Peyer's patch (tissue), 4 donors: Measurements from ENCODE around the gene ABCB7. TPM values are rescaled to one million over a fixed set of nuclear protein-coding genes. Genes with fewer than 3 reads are reported as not detected.

Experiments used
- DNase-seq, 3 donors: peaks; one replicate each; pipeline ENCODE4 v3.0.0-alpha.2; 2017 to 2019
- H3K27ac ChIP-seq, 4 donors: fragments of 200-600 bp; sonication (generic); one replicate each; pipeline ENCODE4 v1.5.1; 2016 to 2019
- H3K27me3 ChIP-seq, 2 donors: fragments of 200-600 bp; sonication (generic); one replicate each; pipeline ENCODE4 v1.5.1; 2019
- H3K36me3 ChIP-seq, 3 donors: fragments of 200-600 bp; sonication (generic); one replicate each; pipeline ENCODE4 v1.5.1; 2016 to 2019
- H3K4me1 ChIP-seq, 4 donors: fragments of 200-600 bp; sonication (generic); one replicate each; pipeline ENCODE4 v1.5.1; 2016 to 2019
- H3K4me3 ChIP-seq, 4 donors: fragments of 200-600 bp; sonication (generic); 1 replicate in 3 of 4; 2 replicates in 1 of 4; pipeline ENCODE4 v1.5.1; 2016 to 2019; ENCODE audit warnings: mild to moderate bottlenecking in 1 of 4
- H3K9me3 ChIP-seq, 4 donors: fragments of 200-600 bp; sonication (generic); one replicate each; pipeline ENCODE4 v1.5.1; 2016 to 2019; ENCODE audit warnings: mild to moderate bottlenecking in 1 of 4
- POLR2A ChIP-seq, 2 donors: fragments of 450-650 bp; IDR thresholded peaks; one replicate each; pipeline ENCODE4 v1.5.1; 2017; ENCODE audit warnings: antibody characterized with exemption in 2 of 2, mild to moderate bottlenecking in 2 of 2, moderate library complexity in 2 of 2
- total RNA-seq, 4 donors: library from RNA; depleted of rRNA; stranded (reverse); fragments of >200 nt; gene quantifications; one replicate each; pipeline ENCODE4 v1.1.0, GENCODE V29; 2016
- TF ChIP-seq, protein P1 (sequence below), 6 experiments: fragments of 450-650 bp in 4 of 6; fragments of 200-600 bp in 2 of 6; sonication (generic) in 1 of 6; IDR thresholded peaks; one replicate each; pipeline ENCODE4 v1.5.1; 2017 to 2019; ENCODE audit warnings: antibody characterized with exemption in 6 of 6, mild to moderate bottlenecking in 3 of 6, moderate library complexity in 1 of 6

Gene ABCB7
- total RNA-seq, 4 donors from 2014 or later, result 27.7 to 70.1 (median 59.0) TPM

DNA sequence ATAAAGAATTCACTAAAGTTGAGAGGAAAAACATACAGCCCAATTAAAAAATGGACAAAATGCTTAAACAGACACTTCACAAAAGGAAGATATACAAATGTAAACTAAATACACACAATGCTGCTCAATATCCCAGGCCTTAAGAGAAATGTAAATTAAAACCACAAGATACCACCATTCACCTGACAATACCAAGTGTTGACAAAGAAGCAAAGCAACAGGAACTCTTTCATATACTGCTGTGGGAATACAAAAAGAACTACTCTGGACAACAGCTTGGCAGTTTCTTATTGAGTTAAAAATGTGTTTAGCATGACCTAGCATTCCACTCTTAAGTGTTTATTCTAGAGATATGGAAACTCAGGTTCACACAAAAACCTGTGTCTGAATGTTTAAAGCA, 71.3 kb downstream of the ABCB7 start:
- Histone ChIP-seq H3K27ac (no peak overlapping the region), H3K27me3 (no peaks in the 10 kb centered on the region)

DNA sequence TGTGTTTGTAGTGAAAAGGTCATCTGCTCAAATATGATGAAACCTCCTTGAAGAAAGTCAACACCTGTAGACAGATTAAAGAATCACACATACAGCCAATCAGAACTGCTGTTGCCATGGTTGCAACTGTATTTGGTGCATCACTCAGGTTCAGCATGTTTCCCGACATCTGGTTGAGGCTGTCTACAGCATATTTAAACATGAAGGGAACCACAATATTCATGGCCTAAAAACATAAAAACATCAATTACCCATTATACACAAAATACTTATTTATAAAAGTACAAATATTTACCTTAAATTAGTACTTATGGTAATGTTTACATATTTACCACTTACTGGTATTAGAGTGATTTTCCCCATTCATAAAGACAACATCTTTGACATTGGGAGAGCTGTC, 79.7 kb downstream of the ABCB7 start:
- TF ChIP-seq, protein P1, sequence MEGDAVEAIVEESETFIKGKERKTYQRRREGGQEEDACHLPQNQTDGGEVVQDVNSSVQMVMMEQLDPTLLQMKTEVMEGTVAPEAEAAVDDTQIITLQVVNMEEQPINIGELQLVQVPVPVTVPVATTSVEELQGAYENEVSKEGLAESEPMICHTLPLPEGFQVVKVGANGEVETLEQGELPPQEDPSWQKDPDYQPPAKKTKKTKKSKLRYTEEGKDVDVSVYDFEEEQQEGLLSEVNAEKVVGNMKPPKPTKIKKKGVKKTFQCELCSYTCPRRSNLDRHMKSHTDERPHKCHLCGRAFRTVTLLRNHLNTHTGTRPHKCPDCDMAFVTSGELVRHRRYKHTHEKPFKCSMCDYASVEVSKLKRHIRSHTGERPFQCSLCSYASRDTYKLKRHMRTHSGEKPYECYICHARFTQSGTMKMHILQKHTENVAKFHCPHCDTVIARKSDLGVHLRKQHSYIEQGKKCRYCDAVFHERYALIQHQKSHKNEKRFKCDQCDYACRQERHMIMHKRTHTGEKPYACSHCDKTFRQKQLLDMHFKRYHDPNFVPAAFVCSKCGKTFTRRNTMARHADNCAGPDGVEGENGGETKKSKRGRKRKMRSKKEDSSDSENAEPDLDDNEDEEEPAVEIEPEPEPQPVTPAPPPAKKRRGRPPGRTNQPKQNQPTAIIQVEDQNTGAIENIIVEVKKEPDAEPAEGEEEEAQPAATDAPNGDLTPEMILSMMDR (IDR thresholded peaks at IDR 0.05), result no peak
- H3K4me3 ChIP-seq, result no peak overlapping the region
- H3K27me3 ChIP-seq, result no peaks in the 10 kb centered on the region

More for the DNA sequence above, 71.3 kb downstream of the ABCB7 start:
- Histone ChIP-seq H3K4me3 (no peak overlapping the region), H3K9me3 (no peaks in the 10 kb centered on the region), H3K4me1 (no peaks in the 10 kb centered on the region), H3K36me3 (no peaks in the 10 kb centered on the region)
- TF ChIP-seq, protein P1 (IDR thresholded peaks at IDR 0.05), result no peak
- TF ChIP-seq POLR2A (IDR thresholded peaks at IDR 0.05), result no peak
- DNase-seq, result no peak

DNA sequence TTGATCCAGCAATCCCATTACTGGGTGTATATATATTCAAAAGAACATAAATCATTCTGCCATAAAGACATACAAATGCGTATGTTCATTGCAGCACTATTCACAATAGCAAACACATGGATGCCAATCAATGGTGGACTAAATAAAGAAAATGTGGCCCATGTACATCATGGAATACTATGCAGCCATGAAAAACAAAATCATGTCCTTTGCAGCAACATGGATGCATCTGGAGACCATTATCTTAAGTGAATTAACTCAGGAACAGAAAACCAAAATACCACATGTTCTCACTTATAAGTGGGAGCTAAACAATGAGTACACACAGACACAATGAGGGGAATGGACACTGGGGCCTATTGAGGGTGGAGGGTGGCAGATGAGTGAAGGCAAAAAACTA, 81.6 kb downstream of the ABCB7 start:
- H3K4me1 ChIP-seq, result no peaks in the 10 kb centered on the region
- H3K27ac ChIP-seq, result no peak overlapping the region
- no peak for TF ChIP-seq POLR2A (IDR thresholded peaks at IDR 0.05)
- TF ChIP-seq, protein P1 (IDR thresholded peaks at IDR 0.05), result no peak
- H3K4me3 ChIP-seq, result no peak overlapping the region
- no peaks in the 10 kb centered on the region for H3K27me3 ChIP-seq
- DNase-seq, result no peak
- H3K9me3 ChIP-seq, result no peaks in the 10 kb centered on the region
- H3K36me3 ChIP-seq, result no peaks in the 10 kb centered on the region

More for the DNA sequence above, 79.7 kb downstream of the ABCB7 start:
- H3K27ac ChIP-seq, result no peak overlapping the region
- no peak for DNase-seq
- H3K4me1 ChIP-seq, result no peaks in the 10 kb centered on the region
- no peaks in the 10 kb centered on the region for H3K9me3 ChIP-seq
- H3K36me3 ChIP-seq, result no peaks in the 10 kb centered on the region

DNA sequence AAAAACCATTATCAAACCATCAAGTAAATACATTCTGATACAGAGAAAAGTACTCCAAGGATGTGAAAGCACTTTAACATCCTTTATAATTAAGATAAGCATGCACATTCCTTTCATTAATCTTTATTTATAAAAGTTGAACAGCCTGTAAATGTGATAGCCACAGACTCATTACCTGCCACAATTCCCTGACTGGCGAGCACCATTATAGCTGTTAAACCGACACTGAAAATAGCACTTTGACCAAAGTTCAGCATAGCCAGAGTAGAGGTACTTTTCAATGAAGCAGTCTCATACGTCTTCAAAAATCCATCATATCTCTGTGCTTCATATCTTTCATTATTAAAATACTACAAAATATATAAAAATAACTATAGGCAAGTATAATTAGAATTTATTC, 84.7 kb downstream of the ABCB7 start:
- Histone ChIP-seq H3K27ac (no peak overlapping the region), H3K36me3 (no peaks in the 10 kb centered on the region), H3K4me3 (no peak overlapping the region), H3K27me3 (no peaks in the 10 kb centered on the region), H3K9me3 (no peaks in the 10 kb centered on the region), H3K4me1 (no peaks in the 10 kb centered on the region)
- DNase-seq, result no peak
- TF ChIP-seq, protein P1 (IDR thresholded peaks at IDR 0.05), result no peak
- no peak for TF ChIP-seq POLR2A (IDR thresholded peaks at IDR 0.05)

DNA sequence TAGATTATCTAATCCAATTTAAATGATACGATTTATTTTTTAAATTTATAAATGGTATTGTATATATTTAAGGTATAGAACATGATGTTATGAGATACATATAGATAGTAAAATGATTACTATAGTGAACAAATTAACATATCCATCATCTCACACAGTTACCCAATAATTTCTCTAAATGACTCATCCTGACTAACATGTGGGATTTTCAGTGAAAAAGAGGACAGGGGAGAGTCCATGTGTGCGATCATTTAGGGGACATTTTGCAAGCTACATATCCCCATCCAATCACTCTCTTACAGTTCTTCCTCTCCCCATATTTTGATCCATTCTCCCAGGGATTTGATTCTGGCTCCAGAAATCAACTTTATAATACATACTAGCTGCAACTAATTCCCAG, 88.2 kb downstream of the ABCB7 start:
- no peaks in the 10 kb centered on the region for H3K4me1 ChIP-seq
- no peak overlapping the region for H3K4me3 ChIP-seq
- no peaks in the 10 kb centered on the region for H3K9me3 ChIP-seq
- H3K27me3 ChIP-seq, result no peaks in the 10 kb centered on the region
- TF ChIP-seq, protein P1 (IDR thresholded peaks at IDR 0.05), result no peak
- no peak for TF ChIP-seq POLR2A (IDR thresholded peaks at IDR 0.05)
- no peak for DNase-seq
- no peak overlapping the region for H3K27ac ChIP-seq
- no peaks in the 10 kb centered on the region for H3K36me3 ChIP-seq

DNA sequence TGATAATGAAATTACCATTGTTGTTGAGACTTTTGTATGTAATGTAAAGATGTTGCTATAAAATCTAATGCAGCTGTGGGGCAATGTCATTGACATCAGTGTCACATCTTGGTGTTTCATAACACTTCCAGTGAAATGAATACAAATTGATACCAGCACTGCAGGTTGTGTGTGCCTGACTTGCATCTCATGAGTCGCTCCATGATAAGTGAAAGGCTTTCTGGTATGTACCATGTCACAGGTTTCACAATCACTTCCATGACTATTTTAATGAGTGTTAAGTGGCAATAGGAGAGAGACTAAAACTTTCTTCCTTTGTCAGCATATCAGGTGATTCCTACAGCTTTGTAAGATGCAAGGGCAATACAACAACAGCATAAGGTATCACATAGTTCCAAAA, 94.4 kb downstream of the ABCB7 start:
- no peaks in the 10 kb centered on the region for H3K27me3 ChIP-seq
- no peaks in the 10 kb centered on the region for H3K36me3 ChIP-seq
- H3K9me3 ChIP-seq, result no peaks in the 10 kb centered on the region
- TF ChIP-seq POLR2A (IDR thresholded peaks at IDR 0.05), result no peak
- TF ChIP-seq, protein P1 (IDR thresholded peaks at IDR 0.05), result no peak
- DNase-seq, result no peak
- no peak overlapping the region for H3K27ac ChIP-seq
- H3K4me1 ChIP-seq, result no peaks in the 10 kb centered on the region
- H3K4me3 ChIP-seq, result no peak overlapping the region
